Peyer's patch (tissue), 4 donors: ENCODE data around the gene ILF3.

ENCODE experiments used
- CTCF ChIP-seq, 6 experiments: fragments of 450-650 bp in 4 of 6; fragments of 200-600 bp in 2 of 6; sonication (generic) in 1 of 6; IDR thresholded peaks; one replicate each; pipeline ENCODE4 v1.5.1; 2017 to 2019; ENCODE audit warnings: antibody characterized with exemption in 6 of 6, mild to moderate bottlenecking in 3 of 6, moderate library complexity in 1 of 6
- POLR2A ChIP-seq, 2 donors: fragments of 450-650 bp; IDR thresholded peaks; one replicate each; pipeline ENCODE4 v1.5.1; 2017; ENCODE audit warnings: antibody characterized with exemption in 2 of 2, mild to moderate bottlenecking in 2 of 2, moderate library complexity in 2 of 2

- TF ChIP-seq CTCF (IDR thresholded peaks at IDR 0.05) (no peak), POLR2A (IDR thresholded peaks at IDR 0.05) (no peak)
Measured at GRCh38 chr19:10617409-10618121, 36.6 kb upstream of the ILF3 start.
